ENCODE measurements around the gene RAB39A.

Gene RAB39A

GRCh38 chr11:107963091-107963490, 34.8 kb downstream of the RAB39A start:
- no peak for FAIRE-seq

GRCh38 chr11:107969219-107969618, 41.0 kb downstream of the RAB39A start:
- no peak for FAIRE-seq

GRCh38 chr11:107970049-107970448, 41.8 kb downstream of the RAB39A start:
- FAIRE-seq = no peak

GRCh38 chr11:107973641-107974040, 45.4 kb downstream of the RAB39A start:
- no peak for FAIRE-seq

- no peak for FAIRE-seq
Measured at GRCh38 chr11:107988397-107989158, 60.3 kb downstream of the RAB39A start.

GRCh38 chr11:107991868-107992414, 63.7 kb downstream of the RAB39A start:
- no peak for FAIRE-seq

GRCh38 chr11:107996006-107996776, 67.9 kb downstream of the RAB39A start:
- FAIRE-seq = no peak

- FAIRE-seq = no peak
Measured at GRCh38 chr11:107998761-107999160, 70.5 kb downstream of the RAB39A start.

- FAIRE-seq = no peak
Measured at GRCh38 chr11:107999759-108000455, 71.7 kb downstream of the RAB39A start.

GRCh38 chr11:108002476-108002875, 74.2 kb downstream of the RAB39A start:
- FAIRE-seq = no peak

- no peak for FAIRE-seq
Measured at GRCh38 chr11:108003623-108004022, 75.4 kb downstream of the RAB39A start.

- FAIRE-seq = no peak
Measured at GRCh38 chr11:108007819-108008218, 79.6 kb downstream of the RAB39A start.

GRCh38 chr11:108008656-108009496, 80.6 kb downstream of the RAB39A start, which contains the start of gene CUL5:
TSS of gene CUL5 (plus strand) at chr11:108008898. CDS start at chr11:108009349, 451 bp downstream.
- FAIRE-seq = no peak

GRCh38 chr11:108009497-108010370, 81.5 kb downstream of the RAB39A start:
- FAIRE-seq = no peak

GRCh38 chr11:108012139-108012725, 84.0 kb downstream of the RAB39A start:
- no peak for FAIRE-seq
